CD4-positive, alpha-beta T cell (primary cell): ENCODE data around the gene PRMT9. TPM values are rescaled to one million over a fixed set of nuclear protein-coding genes. Genes with fewer than 3 reads are reported as not detected.

Experiments used
- ATAC-seq: fragments of 200-7000 bp; cut with Tn5 transposase; one replicate; pipeline ENCODE4 v1.10.0; 2022; ENCODE audit warnings: mild to moderate bottlenecking; ENCODE audit not compliant: poor library complexity
- CTCF ChIA-PET: fragments of 350-600 bp; sonication (Branson Sonifier 250); formaldehyde crosslinking; loops from one replicate; lab custom pipeline; 2021; ENCODE audit warnings: antibody characterized with exemption, inconsistent platforms; lab: Charles Lee
- POLR2A ChIA-PET: fragments of 350-600 bp; sonication (Branson Sonifier 250); formaldehyde crosslinking; loops from one replicate; lab custom pipeline; 2021; ENCODE audit warnings: antibody characterized with exemption, inconsistent platforms; lab: Charles Lee
- DNase-seq, 14 experiments: peaks; one replicate each; pipeline ENCODE4 v3.0.0-alpha.2; 2013 to 2020; ENCODE audit warnings: mixed read lengths in 2 of 14
- H3K27ac ChIP-seq, 2 donors: one replicate each; pipeline versions ENCODE4 v1.5.1 to v1.7.0; 2013; ENCODE audit warnings: low read length in 2 of 2, low read depth in 1 of 2, mild to moderate bottlenecking in 1 of 2
- H3K27me3 ChIP-seq, 2 experiments: 1 replicate in 1 of 2; 2 replicates in 1 of 2; pipeline versions ENCODE4 v1.6.1 to v1.7.0; 2013; ENCODE audit warnings: low read length in 2 of 2, control low read depth in 1 of 2, mild to moderate bottlenecking in 1 of 2, moderate library complexity in 1 of 2; ENCODE audit not compliant: insufficient read depth in 2 of 2, control insufficient read depth in 1 of 2
- H3K36me3 ChIP-seq: one replicate; pipeline ENCODE4 v1.6.1; 2013; ENCODE audit warnings: low read length, control low read depth; ENCODE audit not compliant: insufficient read depth
- H3K4me1 ChIP-seq: one replicate; pipeline ENCODE4 v1.6.1; 2013; ENCODE audit warnings: low read length, control low read depth; ENCODE audit not compliant: insufficient read depth
- H3K4me3 ChIP-seq: one replicate; pipeline ENCODE4 v1.5.1; 2013; ENCODE audit warnings: mild to moderate bottlenecking, low read length, moderate library complexity
- H3K9me3 ChIP-seq, 2 experiments: 1 replicate in 1 of 2; 2 replicates in 1 of 2; pipeline versions ENCODE4 v1.6.1 to v1.7.0; 2013; ENCODE audit warnings: low read length in 2 of 2, mild to moderate bottlenecking in 2 of 2, control low read depth in 1 of 2, moderate library complexity in 1 of 2; ENCODE audit not compliant: control insufficient read depth in 1 of 2, insufficient read depth in 1 of 2
- H3K27ac Mint-ChIP-seq: one replicate; pipeline ENCODE4 v1.8.0; 2020; ENCODE audit warnings: mixed read lengths
- H3K27me3 Mint-ChIP-seq: one replicate; pipeline ENCODE4 v1.8.0; 2021; ENCODE audit warnings: mixed read lengths
- H3K36me3 Mint-ChIP-seq: one replicate; pipeline ENCODE4 v1.8.0; 2021; ENCODE audit warnings: low read depth, mixed read lengths
- H3K4me1 Mint-ChIP-seq: one replicate; pipeline ENCODE4 v1.8.0; 2021; ENCODE audit warnings: low read depth, mixed read lengths
- H3K4me3 Mint-ChIP-seq: one replicate; pipeline ENCODE4 v1.8.0; 2020; ENCODE audit warnings: mild to moderate bottlenecking, mixed read lengths
- H3K9me3 Mint-ChIP-seq: one replicate; pipeline ENCODE4 v1.8.0; 2020; ENCODE audit warnings: mixed read lengths
- CTCF ChIP-seq: fragments of 200-600 bp; IDR thresholded peaks from one replicate; pipeline ENCODE4 v1.8.0; 2022; ENCODE audit warnings: antibody characterized with exemption, mild to moderate bottlenecking
- intact Hi-C, 2 experiments: fragments of 100-400 bp; cut with DNase I in 1 of 2; cut with micrococcal nuclease in 1 of 2; formaldehyde crosslinking; loops; one replicate each; pipeline versions ENCODE4 v1.15.1 to v1.9.0; 2023 to 2025; cut with DNase I, micrococcal nuclease
- total RNA-seq, 174 experiments: library from RNA in 2 of 174; stranded (reverse) in 2 of 174; gene quantifications; one replicate each; pipeline ENCODE4 v1.2.3 and lab custom pipeline; 2021 to 2026

The PRMT9 gene
- total RNA-seq, 2 experiments from 2014 or later = 21.0 to 21.1 TPM

- ATAC-seq = no peak
- Mint-ChIP-seq H3K4me1 (peaks cover 33% of the 10 kb centered on the region), H3K4me3 (no peak overlapping the region), H3K36me3 (peaks cover 58% of the 10 kb centered on the region), H3K27ac (no peak overlapping the region), H3K9me3 (no peaks in the 10 kb centered on the region), H3K27me3 (no peaks in the 10 kb centered on the region)
- Histone ChIP-seq H3K4me1 (peaks cover 7% of the 10 kb centered on the region), H3K27me3 (no peaks in the 10 kb centered on the region), H3K27ac (no peak overlapping the region), H3K4me3 (no peak overlapping the region), H3K9me3 (no peaks in the 10 kb centered on the region), H3K36me3 (peaks cover 25% of the 10 kb centered on the region)
- TF ChIP-seq CTCF = no peak
- DNase-seq = no peak
- intact Hi-C loops = no loop called here
- CTCF ChIA-PET = interaction anchor here (1.0 kb wide), 1 partner anchor 15 kb away, joined by 3 read pairs; no protein-coding TSS in a partner anchor
- POLR2A ChIA-PET = no interaction called here
These were observed 5.9 kb downstream of the PRMT9 start for GRCh38 chr4:147678106-147678505.

DNA sequence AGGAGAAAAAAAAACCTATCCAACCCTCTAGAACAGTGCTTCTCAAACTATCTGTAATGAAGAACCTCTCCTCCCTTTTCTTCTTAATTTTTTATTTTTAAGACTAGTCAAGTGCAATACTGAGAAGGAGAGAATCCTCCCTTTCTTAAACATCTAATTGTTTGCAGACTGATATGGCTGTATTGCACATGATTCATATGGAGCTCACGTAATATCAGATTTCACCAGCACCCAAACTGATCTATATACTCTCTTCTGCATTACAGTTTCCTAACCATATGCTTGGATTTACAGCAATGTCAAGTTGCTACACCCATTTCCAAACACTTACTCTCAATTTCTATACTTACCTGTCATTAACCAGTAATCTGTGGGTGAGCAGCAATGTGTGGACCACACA lies 9.5 kb downstream of the PRMT9 start:
- Mint-ChIP-seq H3K27me3 (no peaks in the 10 kb centered on the region), H3K4me1 (peaks cover 9% of the 10 kb centered on the region), H3K27ac (no peak overlapping the region), H3K36me3 (peaks cover 63% of the 10 kb centered on the region), H3K9me3 (no peaks in the 10 kb centered on the region), H3K4me3 (no peak overlapping the region)
- no peak for TF ChIP-seq CTCF
- ChIA-PET CTCF (no interaction called here), POLR2A (no interaction called here)
- Histone ChIP-seq H3K36me3 (peaks cover 30% of the 10 kb centered on the region), H3K27ac (no peak overlapping the region), H3K4me3 (no peak overlapping the region), H3K4me1 (no peaks in the 10 kb centered on the region), H3K27me3 (no peaks in the 10 kb centered on the region), H3K9me3 (no peaks in the 10 kb centered on the region)
- ATAC-seq (no peak), DNase-seq (no peak)
- intact Hi-C loops = no loop called here

DNA sequence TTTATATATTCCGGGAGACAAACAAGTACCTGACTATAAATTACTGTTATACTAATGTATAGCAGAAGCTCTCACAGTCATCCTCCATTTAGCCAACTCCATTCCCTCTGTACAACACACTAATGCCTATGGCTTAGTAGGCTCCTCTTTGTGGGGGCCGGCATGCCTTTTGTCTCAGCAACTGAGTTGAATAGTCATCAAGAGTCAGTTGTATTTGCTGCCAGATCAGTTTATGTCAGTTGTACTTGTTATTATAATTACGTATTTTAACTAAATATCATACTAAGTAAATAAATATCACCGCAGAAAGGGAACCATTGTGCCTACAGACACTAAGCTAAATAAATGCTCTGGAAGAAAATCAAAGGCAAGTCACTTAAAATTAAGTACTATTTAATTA lies 9.9 kb downstream of the PRMT9 start:
- POLR2A ChIA-PET = no interaction called here

More for the DNA sequence above, 9.9 kb downstream of the PRMT9 start:
- no peak overlapping the region for H3K4me3 ChIP-seq
- Mint-ChIP-seq H3K27ac (no peak overlapping the region), H3K9me3 (no peaks in the 10 kb centered on the region), H3K4me3 (no peak overlapping the region), H3K4me1 (peaks cover 9% of the 10 kb centered on the region), H3K36me3 (peaks cover 59% of the 10 kb centered on the region), H3K27me3 (no peaks in the 10 kb centered on the region)
- intact Hi-C loops = no loop called here
- no peak overlapping the region for H3K27ac ChIP-seq
- CTCF ChIA-PET = no interaction called here
- H3K9me3 ChIP-seq = no peaks in the 10 kb centered on the region
- peaks cover 29% of the 10 kb centered on the region for H3K36me3 ChIP-seq
- DNase-seq = no peak
- ATAC-seq = no peak
- no peaks in the 10 kb centered on the region for H3K4me1 ChIP-seq
- no peaks in the 10 kb centered on the region for H3K27me3 ChIP-seq
- TF ChIP-seq CTCF = no peak
